SU-DHL-6 (cell line): Measurements from ENCODE around the gene LDLRAD3.

Experiments used
- EZH2phosphoT487 ChIP-seq: fragments of 200-600 bp; sonication (generic), shearing (Covaris generic); conservative IDR thresholded peaks from 2 replicates; pipeline ENCODE4 v1.6.1; 2018; ENCODE audit warnings: mild to moderate bottlenecking, antibody characterized with exemption, low read length, moderate library complexity, mixed read lengths
- TF ChIP-seq, protein P1 (sequence below): fragments of 200-600 bp; sonication (generic); IDR thresholded peaks from one replicate; pipeline ENCODE4 v1.5.1; 2017; ENCODE audit warnings: antibody characterized with exemption, mild to moderate bottlenecking, low read length, moderate library complexity; ENCODE audit not compliant: insufficient read depth, poor library complexity, severe bottlenecking

- TF ChIP-seq, protein P1, sequence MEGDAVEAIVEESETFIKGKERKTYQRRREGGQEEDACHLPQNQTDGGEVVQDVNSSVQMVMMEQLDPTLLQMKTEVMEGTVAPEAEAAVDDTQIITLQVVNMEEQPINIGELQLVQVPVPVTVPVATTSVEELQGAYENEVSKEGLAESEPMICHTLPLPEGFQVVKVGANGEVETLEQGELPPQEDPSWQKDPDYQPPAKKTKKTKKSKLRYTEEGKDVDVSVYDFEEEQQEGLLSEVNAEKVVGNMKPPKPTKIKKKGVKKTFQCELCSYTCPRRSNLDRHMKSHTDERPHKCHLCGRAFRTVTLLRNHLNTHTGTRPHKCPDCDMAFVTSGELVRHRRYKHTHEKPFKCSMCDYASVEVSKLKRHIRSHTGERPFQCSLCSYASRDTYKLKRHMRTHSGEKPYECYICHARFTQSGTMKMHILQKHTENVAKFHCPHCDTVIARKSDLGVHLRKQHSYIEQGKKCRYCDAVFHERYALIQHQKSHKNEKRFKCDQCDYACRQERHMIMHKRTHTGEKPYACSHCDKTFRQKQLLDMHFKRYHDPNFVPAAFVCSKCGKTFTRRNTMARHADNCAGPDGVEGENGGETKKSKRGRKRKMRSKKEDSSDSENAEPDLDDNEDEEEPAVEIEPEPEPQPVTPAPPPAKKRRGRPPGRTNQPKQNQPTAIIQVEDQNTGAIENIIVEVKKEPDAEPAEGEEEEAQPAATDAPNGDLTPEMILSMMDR: no peak
- no peak for TF ChIP-seq EZH2phosphoT487
Observed at GRCh38 chr11:36104660-36104992, 160.8 kb downstream of the LDLRAD3 start.
